Trophoblast cell (in vitro differentiated cells and primary cell): ENCODE results near the gene TCEA2.
"Not testable (repeated sequence)": the region's sequence is repeated elsewhere in the genome, so short reads cannot be mapped to it uniquely, and the experiment has no call there.

Experiments
- DNase-seq, 2 donors: peaks; one replicate each; pipeline ENCODE4 v3.0.0-alpha.2; 2016
- H2AFZ ChIP-seq: 2 replicates; pipeline ENCODE4 v1.6.1; 2013; ENCODE audit warnings: low read length, moderate library complexity, mild to moderate bottlenecking; ENCODE audit not compliant: insufficient read depth, poor library complexity
- H2AK5ac ChIP-seq: 2 replicates; pipeline ENCODE4 v1.6.1; 2013; ENCODE audit warnings: mild to moderate bottlenecking, low read length
- H2BK120ac ChIP-seq: 2 replicates; pipeline ENCODE4 v1.6.1; 2013; ENCODE audit warnings: low read length, mild to moderate bottlenecking, moderate library complexity; ENCODE audit not compliant: insufficient read depth, poor library complexity
- H2BK12ac ChIP-seq: 2 replicates; pipeline ENCODE4 v1.6.1; 2013; ENCODE audit warnings: mild to moderate bottlenecking, low read length, moderate library complexity
- H2BK5ac ChIP-seq: 2 replicates; pipeline ENCODE4 v1.6.1; 2013; ENCODE audit warnings: low read length, low read depth, moderate library complexity, mild to moderate bottlenecking; ENCODE audit not compliant: poor library complexity
- H3K14ac ChIP-seq: 2 replicates; pipeline ENCODE4 v1.6.1; 2013; ENCODE audit warnings: mild to moderate bottlenecking, low read length
- H3K18ac ChIP-seq: 2 replicates; pipeline ENCODE4 v1.6.1; 2013; ENCODE audit warnings: mild to moderate bottlenecking, low read length
- H3K23ac ChIP-seq: 2 replicates; pipeline ENCODE4 v1.6.1; 2013; ENCODE audit warnings: low read length
- H3K27ac ChIP-seq: 2 replicates; pipeline ENCODE4 v1.5.1; 2013; ENCODE audit warnings: low read depth, mild to moderate bottlenecking, inconsistent platforms, low read length, moderate library complexity
- H3K27me3 ChIP-seq: 2 replicates; pipeline ENCODE4 v1.6.1; 2013; ENCODE audit warnings: inconsistent platforms, mild to moderate bottlenecking, low read length, moderate library complexity; ENCODE audit not compliant: insufficient read depth
- H3K36me3 ChIP-seq, 2 experiments: 1 replicate in 1 of 2; 2 replicates in 1 of 2; pipeline ENCODE4 v1.6.1; 2013; ENCODE audit warnings: low read length in 2 of 2, mild to moderate bottlenecking in 2 of 2, moderate library complexity in 1 of 2; ENCODE audit not compliant: insufficient read depth in 2 of 2, control insufficient read depth in 1 of 2
- H3K4ac ChIP-seq: 2 replicates; pipeline ENCODE4 v1.6.1; 2013; ENCODE audit warnings: low read depth, mild to moderate bottlenecking, low read length, moderate library complexity
- H3K4me1 ChIP-seq, 2 experiments: 1 replicate in 1 of 2; 2 replicates in 1 of 2; pipeline ENCODE4 v1.6.1; 2013; ENCODE audit warnings: low read length in 2 of 2, mild to moderate bottlenecking in 2 of 2, moderate library complexity in 1 of 2; ENCODE audit not compliant: insufficient read depth in 2 of 2, control insufficient read depth in 1 of 2
- H3K4me2 ChIP-seq: 2 replicates; pipeline ENCODE4 v1.6.1; 2013; ENCODE audit warnings: inconsistent platforms, mild to moderate bottlenecking, low read length, moderate library complexity
- H3K4me3 ChIP-seq: 2 replicates; pipeline ENCODE4 v1.5.1; 2013; ENCODE audit warnings: mild to moderate bottlenecking, low read depth, low read length, inconsistent platforms
- H3K79me1 ChIP-seq: one replicate; pipeline ENCODE4 v1.6.1; 2013; ENCODE audit warnings: low read length
- H3K79me2 ChIP-seq: 2 replicates; pipeline ENCODE4 v1.6.1; 2013; ENCODE audit warnings: low read length, mild to moderate bottlenecking; ENCODE audit not compliant: control insufficient read depth, insufficient read depth, poor library complexity
- H3K9ac ChIP-seq: 2 replicates; pipeline ENCODE4 v1.6.1; 2013; ENCODE audit warnings: mild to moderate bottlenecking, low read length
- H3K9me3 ChIP-seq: 2 replicates; pipeline ENCODE4 v1.6.1; 2013; ENCODE audit warnings: low read depth, mild to moderate bottlenecking, control low read depth, inconsistent platforms, low read length; ENCODE audit not compliant: insufficient read depth
- H4K12ac ChIP-seq: 2 replicates; pipeline ENCODE4 v1.6.1; 2013; ENCODE audit warnings: low read depth, mild to moderate bottlenecking, low read length, moderate library complexity
- H4K8ac ChIP-seq: 2 replicates; pipeline ENCODE4 v1.6.1; 2013; ENCODE audit warnings: low read depth, mild to moderate bottlenecking, low read length, moderate library complexity
- H4K91ac ChIP-seq: one replicate; pipeline ENCODE4 v1.6.1; 2013; ENCODE audit warnings: low read depth, mild to moderate bottlenecking, low read length, moderate library complexity
- WGBS: extraction: QIAGEN DNeasy Blood & Tissue Kit; methylation state at CpG from one replicate; pipeline ENCODE4 v1.1.7; 2013; ENCODE audit warnings: missing lambda C conversion rate; ENCODE audit not compliant: insufficient read length, insufficient coverage; ENCODE audit errors: extremely low coverage; 5-methylcytosine and 5-hydroxymethylcytosine counted together

Gene TCEA2

DNA sequence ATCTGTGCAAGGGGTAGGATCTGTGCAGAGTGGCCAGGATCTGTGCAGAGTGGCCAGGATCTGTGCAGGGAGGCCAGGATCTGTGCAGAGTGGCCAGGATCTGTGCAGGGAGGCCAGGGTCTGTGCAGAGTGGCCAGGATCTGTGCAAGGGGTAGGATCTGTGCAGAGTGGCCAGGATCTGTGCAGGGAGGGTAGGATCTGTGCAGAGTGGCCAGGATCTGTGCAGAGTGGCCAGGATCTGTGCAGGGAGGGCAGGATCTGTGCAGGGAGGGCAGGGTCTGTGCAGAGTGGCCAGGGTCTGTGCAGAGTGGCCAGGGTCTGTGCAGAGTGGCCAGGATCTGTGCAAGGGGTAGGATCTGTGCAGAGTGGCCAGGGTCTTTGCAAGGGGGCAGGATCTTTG is 25.6 kb downstream of the TCEA2 start:
- not testable (repeated sequence) for H3K14ac ChIP-seq

DNA sequence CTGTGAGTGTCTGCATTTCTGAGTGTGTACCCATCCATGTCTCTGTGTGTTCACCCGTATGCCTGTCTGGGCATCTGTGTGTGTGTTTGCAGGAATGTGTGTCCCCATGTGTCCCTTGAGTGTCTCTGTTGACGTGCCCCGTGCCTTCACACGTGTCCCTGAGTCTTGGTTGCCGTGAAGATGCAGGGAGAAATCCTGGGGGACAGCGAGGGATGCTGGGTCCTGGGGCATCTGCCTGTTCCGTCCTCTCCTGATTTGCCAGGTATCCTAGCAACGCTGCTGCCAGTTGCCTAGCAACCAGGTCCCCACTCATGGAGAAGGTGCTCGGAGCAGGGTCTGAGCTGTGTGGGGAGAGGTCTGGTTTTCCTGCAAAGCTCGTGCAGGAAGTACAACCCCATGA is 27.2 kb downstream of the TCEA2 start:
- no peak overlapping the region for H2BK12ac ChIP-seq
- H2AFZ ChIP-seq = no peak overlapping the region
- no peak overlapping the region for H3K9ac ChIP-seq
- H3K4me3 ChIP-seq = no peak overlapping the region
- H3K4ac ChIP-seq = no peak overlapping the region
- H3K4me1 ChIP-seq = no peaks in the 10 kb centered on the region
- no peaks in the 10 kb centered on the region for H3K79me1 ChIP-seq
- H2BK120ac ChIP-seq = no peak overlapping the region
- H3K14ac ChIP-seq = no peak overlapping the region
- DNase-seq = no peak
- H3K27me3 ChIP-seq = peaks cover 5% of the 10 kb centered on the region
- H2BK5ac ChIP-seq = no peak overlapping the region
- H4K8ac ChIP-seq = no peak overlapping the region
- no peak overlapping the region for H4K12ac ChIP-seq
- peaks cover 9% of the 10 kb centered on the region for H3K9me3 ChIP-seq
- H3K79me2 ChIP-seq = no peaks in the 10 kb centered on the region
- no peak overlapping the region for H4K91ac ChIP-seq
- no CpG with 5 or more reads among the region's 10 CpGs for WGBS
- H3K18ac ChIP-seq = no peak overlapping the region
- no peak overlapping the region for H2AK5ac ChIP-seq
- no peaks in the 10 kb centered on the region for H3K36me3 ChIP-seq
- no peak overlapping the region for H3K23ac ChIP-seq
- H3K4me2 ChIP-seq = no peak overlapping the region
- H3K27ac ChIP-seq = no peak overlapping the region

More for the DNA sequence above, 25.6 kb downstream of the TCEA2 start:
- not testable (repeated sequence) for H2AFZ ChIP-seq, H3K9ac ChIP-seq, H4K12ac ChIP-seq, H3K4me1 ChIP-seq, H3K18ac ChIP-seq, H3K4me2 ChIP-seq, H4K8ac ChIP-seq, H2BK12ac ChIP-seq, DNase-seq, H3K9me3 ChIP-seq, H3K79me1 ChIP-seq, H3K79me2 ChIP-seq, H2BK5ac ChIP-seq, H2BK120ac ChIP-seq, H3K4ac ChIP-seq, H3K4me3 ChIP-seq, H3K27ac ChIP-seq, H3K36me3 ChIP-seq, H4K91ac ChIP-seq, H3K23ac ChIP-seq, H2AK5ac ChIP-seq
- peaks cover 21% of the 10 kb centered on the region for H3K27me3 ChIP-seq

DNA sequence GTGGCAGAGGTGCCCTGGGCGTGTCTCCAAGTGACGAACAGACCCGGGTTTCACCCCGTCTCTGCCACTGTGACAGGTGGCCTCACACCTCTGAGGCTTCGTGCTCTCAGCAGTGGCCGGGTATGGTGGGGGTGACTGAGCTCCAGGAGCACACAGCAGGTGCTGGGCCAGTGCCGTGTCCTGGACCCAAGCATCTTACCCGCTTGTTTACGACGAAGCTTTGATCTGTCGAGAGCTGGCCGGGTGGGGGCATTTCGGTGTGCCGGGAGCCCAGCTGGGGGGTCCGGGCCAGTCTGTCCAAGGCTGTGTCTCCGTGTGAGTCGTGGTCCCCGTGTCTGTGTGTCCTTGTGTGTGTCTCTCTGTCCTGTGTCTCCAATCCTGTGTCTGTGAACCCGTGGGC is 28.3 kb downstream of the TCEA2 start:
- no peak overlapping the region for H3K18ac ChIP-seq
- H2BK120ac ChIP-seq = no peak overlapping the region
- peaks cover 11% of the 10 kb centered on the region for H3K9me3 ChIP-seq
- no peak overlapping the region for H2AK5ac ChIP-seq
- H2BK12ac ChIP-seq = no peak overlapping the region
- H2BK5ac ChIP-seq = no peak overlapping the region
- no peak overlapping the region for H3K4me2 ChIP-seq
- H4K12ac ChIP-seq = no peak overlapping the region
- DNase-seq = no peak
- no peak overlapping the region for H2AFZ ChIP-seq
- no peaks in the 10 kb centered on the region for H3K79me1 ChIP-seq
- no peak overlapping the region for H3K23ac ChIP-seq
- no peaks in the 10 kb centered on the region for H3K27me3 ChIP-seq
- no peak overlapping the region for H3K14ac ChIP-seq
- H3K4ac ChIP-seq = no peak overlapping the region
- no peak overlapping the region for H4K8ac ChIP-seq
- H3K9ac ChIP-seq = no peak overlapping the region
- H3K36me3 ChIP-seq = no peaks in the 10 kb centered on the region
- no peak overlapping the region for H4K91ac ChIP-seq
- H3K4me3 ChIP-seq = no peak overlapping the region
- H3K4me1 ChIP-seq = no peaks in the 10 kb centered on the region
- no CpG with 5 or more reads among the region's 19 CpGs for WGBS
- no peaks in the 10 kb centered on the region for H3K79me2 ChIP-seq
- H3K27ac ChIP-seq = no peak overlapping the region

DNA sequence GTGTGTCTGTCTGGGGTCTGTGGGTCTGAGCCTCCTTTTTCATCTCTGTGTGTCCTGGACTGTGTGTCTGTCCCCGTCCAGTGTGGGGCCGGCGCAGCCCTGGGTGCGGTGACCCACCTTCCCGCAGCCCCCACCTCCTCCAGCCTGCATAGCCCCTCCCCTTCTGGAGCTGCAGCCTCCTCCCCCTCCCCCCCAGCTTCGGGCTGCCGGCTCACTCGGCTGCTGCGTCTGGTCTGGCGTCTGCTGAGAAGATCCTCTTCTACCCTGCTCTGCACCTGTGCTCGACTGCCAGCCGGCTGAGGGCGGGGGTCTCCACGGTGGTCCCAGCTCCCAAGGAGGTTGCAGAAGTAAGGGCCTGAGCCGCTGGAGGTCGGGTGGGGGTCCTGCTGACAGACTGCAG is 28.8 kb downstream of the TCEA2 start:
- Histone ChIP-seq H3K27ac (no peak overlapping the region), H3K14ac (no peak overlapping the region), H3K9ac (no peak overlapping the region), H3K4me2 (no peak overlapping the region), H3K23ac (no peak overlapping the region), H3K9me3 (peaks cover 12% of the 10 kb centered on the region), H3K27me3 (no peaks in the 10 kb centered on the region), H3K4ac (no peak overlapping the region), H2BK120ac (no peak overlapping the region), H4K91ac (no peak overlapping the region), H2BK12ac (no peak overlapping the region), H3K4me1 (no peaks in the 10 kb centered on the region), H2BK5ac (no peak overlapping the region), H3K36me3 (no peaks in the 10 kb centered on the region), H4K8ac (no peak overlapping the region), H3K79me1 (no peaks in the 10 kb centered on the region), H3K4me3 (no peak overlapping the region), H2AK5ac (no peak overlapping the region), H3K79me2 (no peaks in the 10 kb centered on the region), H3K18ac (no peak overlapping the region), H4K12ac (no peak overlapping the region), H2AFZ (no peak overlapping the region)
- DNase-seq = no peak
- no CpG with 5 or more reads among the region's 16 CpGs for WGBS
